ENCODE results near the gene LMO2. TPM values are rescaled to one million over a fixed set of nuclear protein-coding genes. Genes with fewer than 3 reads are reported as not detected.

Gene LMO2
- total RNA-seq, 1 experiment from 2014 or later: 0.33 TPM

GRCh38 chr11:33861941-33862589, 29.8 kb downstream of the LMO2 start:
- Mint-ChIP-seq H3K4me3 (no peak overlapping the region), H3K36me3 (ENCODE audit: insufficient read depth in 1 of 3, low read depth in 3 of 3) (no peaks in the 10 kb centered on the region), H3K4me1 (peaks cover 6 to 21% of the 10 kb centered on the region in 2 experiments), H3K27ac (no peak overlapping the region), H3K9me3 (no peaks in the 10 kb centered on the region), H3K27me3 (ENCODE audit: low read depth) (peaks cover 47% of the 10 kb centered on the region)
- Histone ChIP-seq H3K9ac (ENCODE audit: extremely low read depth, insufficient read length, low read length) (no peak overlapping the region), H3K79me1 (ENCODE audit: insufficient read depth, low read depth, low read length, poor library complexity, severe bottlenecking) (no peaks in the 10 kb centered on the region), H4K5ac (ENCODE audit: insufficient read length, low read depth, low read length) (no peak overlapping the region), H3K27me3 (ENCODE audit: insufficient read depth, low read length) (peaks cover 3% of the 10 kb centered on the region; the same call in 1 of the 2 replicates), H2BK12ac (ENCODE audit: insufficient read length, low read depth, low read length) (no peak overlapping the region), H3K4me1 (ENCODE audit: insufficient read depth, low read length) (peaks cover 3% of the 10 kb centered on the region; the same call in 1 of the 2 replicates), H4K8ac (replicated peaks; ENCODE audit: insufficient read length, low read depth, low read length) (no peak overlapping the region), H3K4ac (ENCODE audit: low read depth, low read length) (no peak overlapping the region), H3K14ac (ENCODE audit: insufficient read depth, low read length) (no peak overlapping the region), H3K23me2 (ENCODE audit: insufficient read length, low read depth, low read length, poor library complexity, severe bottlenecking) (no peaks in the 10 kb centered on the region), H3K4me2 (ENCODE audit: insufficient read depth, insufficient read length, low read length) (no peak overlapping the region), H3K27ac (ENCODE audit: insufficient read length, low read depth, low read length) (no peak overlapping the region), H3K79me2 (ENCODE audit: insufficient read depth, low read length) (no peaks in the 10 kb centered on the region), H2BK120ac (ENCODE audit: low read depth, low read length, poor library complexity, severe bottlenecking) (no peak overlapping the region), H3K18ac (ENCODE audit: insufficient read length, low read depth, low read length) (no peak overlapping the region), H3K9me3 (ENCODE audit: control insufficient read depth, low read depth, low read length) (no peaks in the 10 kb centered on the region), H2BK5ac (ENCODE audit: insufficient read length, low read length) (no peak overlapping the region), H4K91ac (ENCODE audit: insufficient read length, low read depth, low read length) (no peak overlapping the region), H3K23ac (ENCODE audit: insufficient read length, low read depth, low read length) (no peak overlapping the region), H2AFZ (ENCODE audit: low read length) (no peak overlapping the region), H2AK5ac (ENCODE audit: insufficient read length, low read length) (no peak overlapping the region), H3K56ac (ENCODE audit: insufficient read length, low read depth, low read length) (no peak overlapping the region), H4K20me1 (ENCODE audit: control insufficient read depth, insufficient read depth, insufficient read length) (no peaks in the 10 kb centered on the region), H3T11ph (ENCODE audit: low read length) (no peak overlapping the region), H2BK15ac (ENCODE audit: low read depth, low read length) (no peak overlapping the region), H2BK20ac (ENCODE audit: low read depth, low read length, poor library complexity, severe bottlenecking) (no peak overlapping the region)
- DNase-seq: no peak
- no CpG with 5 or more reads among the region's 6 CpGs for WGBS (ENCODE audit: extremely low coverage, insufficient read length, low lambda C conversion rate)
- no peak for TF ChIP-seq CTCF (conservative IDR thresholded peaks at IDR 0.05)

All from H9 (cell line).